Measurements from ENCODE around the gene MRPS22. TPM values are rescaled to one million over a fixed set of nuclear protein-coding genes. Genes with fewer than 3 reads are reported as not detected.
"Not testable (repeated sequence)": the region's sequence is repeated elsewhere in the genome, so short reads cannot be mapped to it uniquely, and the experiment has no call there.

MRPS22 gene
- total RNA-seq, 2 experiments from 2014 or later: 36.2 to 41.8 TPM

DNA sequence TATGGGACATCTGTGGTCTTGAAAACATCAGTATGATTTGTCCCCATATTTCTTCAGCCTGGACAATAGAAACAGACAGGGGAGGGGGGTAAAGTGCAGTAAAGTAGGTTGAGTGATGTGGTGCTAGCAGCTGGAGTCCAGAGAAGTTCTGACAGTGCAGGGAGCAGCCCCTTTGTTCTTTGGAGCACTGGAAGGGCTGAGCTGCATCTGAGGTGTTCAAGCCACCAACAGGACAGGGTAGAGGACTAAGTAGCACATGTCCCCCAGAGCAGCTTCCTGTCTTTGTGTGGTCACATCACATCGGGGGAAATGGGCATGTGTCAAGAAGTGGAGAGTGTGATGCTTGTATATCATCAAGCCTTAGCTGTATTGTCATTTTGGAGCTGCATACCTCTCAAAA lies 12.1 kb downstream of the MRPS22 start:
- no peak for DNase-seq
- Mint-ChIP-seq H3K9me3 (no peaks in the 10 kb centered on the region), H3K27me3 (no peaks in the 10 kb centered on the region), H3K4me3 (no peak overlapping the region), H3K27ac (no peak overlapping the region), H3K36me3 (ENCODE audit: low read depth) (peaks cover 74% of the 10 kb centered on the region), H3K4me1 (peaks cover 19% of the 10 kb centered on the region)
- POLR2A ChIA-PET: no interaction called here
- CTCF ChIA-PET: interaction anchor here (0.6 to 1.2 kb wide), 2 partner anchors 10 to 623 kb away, joined by 3 to 6 read pairs; no protein-coding TSS in a partner anchor

DNA sequence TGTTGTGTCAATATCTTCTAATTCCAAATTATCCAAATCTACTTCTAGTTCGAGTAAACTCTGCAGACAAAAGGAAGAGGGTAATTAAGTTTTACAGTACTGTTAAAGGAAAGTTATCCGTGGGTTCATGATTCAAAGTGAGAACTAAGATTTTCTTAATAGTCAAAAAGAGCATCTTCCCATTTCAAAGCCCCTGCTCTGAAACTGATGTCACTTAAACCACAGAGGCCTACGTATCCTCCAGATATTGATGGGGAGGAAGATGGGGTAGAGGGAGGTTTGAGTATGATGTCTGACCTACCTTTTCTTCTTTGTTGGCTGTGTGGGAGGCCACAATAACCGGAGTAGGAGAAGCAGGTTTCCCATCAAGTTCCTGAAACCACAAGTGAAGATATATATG lies 14.1 kb downstream of the MRPS22 start:
- no peak overlapping the region for H3K27ac Mint-ChIP-seq
- POLR2A ChIA-PET: no interaction called here
- DNase-seq: no peak
- peaks cover 71% of the 10 kb centered on the region for H3K36me3 Mint-ChIP-seq (ENCODE audit: low read depth)
- H3K4me3 Mint-ChIP-seq: no peak overlapping the region
- no peaks in the 10 kb centered on the region for H3K27me3 Mint-ChIP-seq
- CTCF ChIA-PET: no interaction called here
- H3K9me3 Mint-ChIP-seq: no peaks in the 10 kb centered on the region
- peaks cover 19% of the 10 kb centered on the region for H3K4me1 Mint-ChIP-seq

DNA sequence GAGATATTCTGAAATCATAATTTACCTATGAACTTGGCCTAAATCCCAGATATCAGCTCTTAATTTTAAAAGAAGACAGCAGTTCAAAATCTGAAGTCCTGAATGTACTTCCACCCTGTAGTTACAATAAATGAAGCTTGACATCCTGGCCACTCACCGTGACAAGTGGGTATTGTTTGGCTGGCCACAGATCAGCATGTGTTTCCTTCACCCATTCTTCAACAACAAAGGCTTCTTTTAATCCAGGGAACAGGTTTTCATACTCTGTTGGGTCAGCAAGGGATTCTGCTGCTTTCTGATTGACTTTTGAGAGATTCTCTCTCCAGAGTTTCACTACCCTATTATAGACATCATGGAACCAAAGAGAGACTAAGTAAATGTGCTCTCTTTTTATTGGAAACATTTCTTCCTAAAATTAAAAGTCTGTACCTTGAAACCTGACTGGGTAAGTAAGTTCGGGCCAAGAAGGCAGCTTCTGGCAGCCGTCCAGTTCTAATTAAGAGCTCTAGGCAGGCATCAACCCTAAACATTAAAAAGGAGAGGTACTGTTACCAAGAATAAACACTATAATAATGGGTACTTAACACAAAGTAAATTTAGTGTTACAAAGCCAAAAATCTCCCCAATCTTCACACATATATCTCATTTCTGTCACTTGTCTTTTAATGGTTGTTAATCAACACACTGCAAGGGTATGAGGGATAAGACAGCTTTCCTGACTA lies 15.2 kb downstream of the MRPS22 start:
- H3K27me3 Mint-ChIP-seq: no peaks in the 10 kb centered on the region
- H3K36me3 Mint-ChIP-seq (ENCODE audit: low read depth): peaks cover 78% of the 10 kb centered on the region
- no peak overlapping the region for H3K4me3 Mint-ChIP-seq
- ChIA-PET CTCF (interaction anchor here (0.6 to 1.4 kb wide), 2 partner anchors 48 to 49 kb away, joined by 3 read pairs; no protein-coding TSS in a partner anchor), POLR2A (no interaction called here)
- H3K27ac Mint-ChIP-seq: no peak overlapping the region
- peaks cover 19% of the 10 kb centered on the region for H3K4me1 Mint-ChIP-seq
- H3K9me3 Mint-ChIP-seq: no peaks in the 10 kb centered on the region
- DNase-seq: no peak

DNA sequence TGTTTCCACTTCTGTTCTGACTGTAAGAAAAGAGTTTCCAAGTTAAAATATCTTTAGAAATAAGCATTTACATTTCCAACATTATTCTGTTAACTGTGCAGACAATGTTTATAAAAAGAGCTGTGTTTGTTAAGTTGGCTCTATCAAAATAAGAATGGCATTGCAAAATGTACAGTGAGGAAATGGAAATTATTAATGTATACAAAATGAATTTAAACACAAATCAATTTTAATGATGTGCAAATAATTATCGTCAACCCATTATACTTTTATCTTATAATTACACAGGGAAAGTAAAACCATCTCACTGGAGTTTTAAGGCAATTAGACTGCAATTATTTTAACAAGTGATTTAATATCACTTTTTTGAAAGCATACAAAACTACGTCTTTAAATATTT lies 17.5 kb downstream of the MRPS22 start:
- Mint-ChIP-seq H3K27ac (no peak overlapping the region), H3K4me1 (peaks cover 14% of the 10 kb centered on the region), H3K4me3 (no peak overlapping the region), H3K36me3 (ENCODE audit: low read depth) (peaks cover 72% of the 10 kb centered on the region), H3K9me3 (no peaks in the 10 kb centered on the region), H3K27me3 (no peaks in the 10 kb centered on the region)
- no peak for DNase-seq
- ChIA-PET POLR2A (no interaction called here), CTCF (interaction anchor here (1.6 kb wide), 1 partner anchor 22 kb away, joined by 3 read pairs; no protein-coding TSS in a partner anchor)

DNA sequence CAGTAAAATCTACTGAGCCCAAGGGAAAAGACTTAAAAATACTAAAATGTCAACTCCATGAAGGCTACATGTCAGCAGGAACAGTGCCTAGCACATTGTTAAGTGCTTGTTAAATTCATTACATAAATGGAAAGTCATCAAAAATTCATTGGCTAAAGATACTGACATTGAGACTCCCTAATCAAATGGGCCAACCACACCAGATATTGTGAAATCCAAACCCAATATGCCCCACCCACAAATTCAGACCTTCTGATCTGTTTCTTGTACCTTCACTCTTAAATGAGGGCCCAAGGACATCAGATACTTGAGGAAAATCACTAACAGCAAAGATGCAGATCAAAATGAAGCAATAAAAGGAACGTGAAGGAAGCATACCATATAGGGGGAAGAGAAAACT lies 20.7 kb downstream of the MRPS22 start:
- Mint-ChIP-seq H3K4me1 (peaks cover 16% of the 10 kb centered on the region), H3K36me3 (ENCODE audit: low read depth) (peaks cover 69% of the 10 kb centered on the region), H3K27me3 (no peaks in the 10 kb centered on the region), H3K4me3 (no peak overlapping the region), H3K27ac (no peak overlapping the region), H3K9me3 (no peaks in the 10 kb centered on the region)
- ChIA-PET CTCF (no interaction called here), POLR2A (no interaction called here)
- no peak for DNase-seq

DNA sequence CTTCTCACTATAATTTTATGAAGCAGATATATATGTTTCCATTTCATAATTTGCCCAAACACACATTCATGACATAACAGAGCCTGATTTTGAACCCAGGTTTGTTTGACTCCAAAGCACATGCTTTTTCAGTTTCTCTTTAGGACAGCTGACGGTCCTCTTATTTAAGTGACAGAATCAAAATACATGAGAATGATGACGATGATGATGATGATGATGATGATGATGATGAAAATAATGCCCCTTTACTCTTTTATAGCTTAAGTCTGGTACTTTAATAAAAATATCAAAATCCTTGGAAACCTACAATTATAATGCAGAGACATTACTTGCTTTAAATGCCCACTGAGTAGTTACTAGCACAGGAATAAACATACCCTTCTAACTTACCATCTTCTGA lies 30.3 kb downstream of the MRPS22 start:
- Mint-ChIP-seq H3K4me1 (peaks cover 2% of the 10 kb centered on the region), H3K27me3 (no peaks in the 10 kb centered on the region), H3K36me3 (ENCODE audit: low read depth) (peaks cover 56% of the 10 kb centered on the region), H3K27ac (no peak overlapping the region), H3K9me3 (no peaks in the 10 kb centered on the region), H3K4me3 (no peak overlapping the region)
- DNase-seq: no peak
- CTCF ChIA-PET: no interaction called here
- POLR2A ChIA-PET: no interaction called here

DNA sequence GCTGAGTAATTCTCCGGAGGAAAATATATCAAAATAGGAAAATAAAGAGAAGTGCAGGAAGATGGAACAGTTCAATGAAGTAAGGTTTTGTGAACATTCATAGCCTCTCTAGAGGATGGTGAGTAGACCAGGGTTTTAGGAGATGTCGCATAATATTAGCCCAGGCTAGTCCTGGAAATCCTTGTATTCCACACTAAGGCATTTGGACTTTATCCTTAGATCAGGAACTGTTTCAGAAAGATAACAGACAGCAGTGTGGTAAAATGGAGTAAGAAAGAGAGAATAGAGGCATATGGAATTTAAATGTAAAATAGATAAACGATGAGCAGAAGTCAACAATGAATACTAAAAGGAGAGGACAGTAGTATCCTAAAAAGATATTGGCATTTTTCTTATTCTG lies 33.6 kb downstream of the MRPS22 start:
- CTCF ChIA-PET: no interaction called here
- Mint-ChIP-seq H3K9me3 (no peaks in the 10 kb centered on the region), H3K27ac (no peak overlapping the region), H3K27me3 (no peaks in the 10 kb centered on the region), H3K36me3 (ENCODE audit: low read depth) (peaks cover 66% of the 10 kb centered on the region), H3K4me1 (peaks cover 15% of the 10 kb centered on the region), H3K4me3 (no peak overlapping the region)
- POLR2A ChIA-PET: no interaction called here
- DNase-seq: no peak

DNA sequence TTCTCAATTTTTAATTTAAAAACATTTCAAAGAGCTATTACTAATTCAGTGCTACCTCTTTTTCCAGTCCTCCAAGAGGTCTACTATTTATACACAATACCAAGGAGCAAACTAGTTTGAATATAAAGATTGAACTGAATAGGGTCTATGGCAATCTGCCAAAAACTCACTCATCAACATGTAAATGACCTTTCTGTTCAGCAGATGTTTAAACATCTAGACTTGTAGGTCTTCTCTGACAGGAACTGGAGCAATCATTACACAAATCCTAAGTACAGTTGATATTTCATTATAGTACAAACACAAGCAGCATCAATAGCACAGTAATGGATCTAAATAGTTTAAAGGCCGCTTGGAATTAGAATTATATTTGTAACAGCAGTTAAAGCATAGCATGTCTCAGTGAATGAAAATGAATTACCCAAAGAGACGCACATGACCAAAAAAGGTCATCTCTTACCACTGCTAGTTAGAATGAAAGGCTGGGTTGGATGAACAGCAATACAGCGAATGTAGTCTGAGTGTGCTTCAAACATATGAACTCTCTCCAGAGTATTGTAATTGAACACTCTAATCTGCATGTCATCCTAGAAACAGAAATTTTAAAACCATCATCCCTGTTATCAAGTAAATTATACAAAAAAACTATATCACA lies 34.9 kb downstream of the MRPS22 start:
- POLR2A ChIA-PET: no interaction called here
- H3K9me3 Mint-ChIP-seq: no peaks in the 10 kb centered on the region
- H3K4me3 Mint-ChIP-seq: no peak overlapping the region
- peaks cover 59% of the 10 kb centered on the region for H3K36me3 Mint-ChIP-seq (ENCODE audit: low read depth)
- DNase-seq: no peak
- CTCF ChIA-PET: interaction anchor here (1.2 kb wide), 1 partner anchor 11 kb away, joined by 3 read pairs; the partner anchor contains the start of gene COPB2
- H3K27me3 Mint-ChIP-seq: no peaks in the 10 kb centered on the region
- peaks cover 17% of the 10 kb centered on the region for H3K4me1 Mint-ChIP-seq
- no peak overlapping the region for H3K27ac Mint-ChIP-seq

DNA sequence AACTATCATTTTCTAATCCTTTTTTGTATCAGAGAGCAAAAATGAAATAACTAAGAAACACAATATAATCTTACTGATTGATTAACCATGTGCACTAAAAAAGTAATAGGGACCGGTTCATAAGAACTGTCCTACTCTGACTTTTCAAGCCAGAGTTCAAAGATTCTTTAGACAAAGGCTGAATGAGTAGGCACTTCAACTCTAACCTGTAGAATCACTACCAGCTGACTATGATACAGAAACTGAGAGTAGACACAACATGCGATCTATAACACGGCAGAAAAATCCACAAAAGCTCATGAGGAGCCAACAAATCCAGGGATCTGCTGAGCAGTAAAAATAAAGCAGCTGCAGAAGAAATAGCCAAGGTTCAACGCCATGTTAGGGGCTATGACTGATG lies 36.8 kb downstream of the MRPS22 start:
- H3K4me1 Mint-ChIP-seq: peaks cover 20% of the 10 kb centered on the region
- H3K27ac Mint-ChIP-seq: no peak overlapping the region
- no peak for DNase-seq
- no peaks in the 10 kb centered on the region for H3K9me3 Mint-ChIP-seq
- H3K36me3 Mint-ChIP-seq (ENCODE audit: low read depth): peaks cover 50% of the 10 kb centered on the region
- no peak overlapping the region for H3K4me3 Mint-ChIP-seq
- ChIA-PET POLR2A (no interaction called here), CTCF (no interaction called here)
- no peaks in the 10 kb centered on the region for H3K27me3 Mint-ChIP-seq

DNA sequence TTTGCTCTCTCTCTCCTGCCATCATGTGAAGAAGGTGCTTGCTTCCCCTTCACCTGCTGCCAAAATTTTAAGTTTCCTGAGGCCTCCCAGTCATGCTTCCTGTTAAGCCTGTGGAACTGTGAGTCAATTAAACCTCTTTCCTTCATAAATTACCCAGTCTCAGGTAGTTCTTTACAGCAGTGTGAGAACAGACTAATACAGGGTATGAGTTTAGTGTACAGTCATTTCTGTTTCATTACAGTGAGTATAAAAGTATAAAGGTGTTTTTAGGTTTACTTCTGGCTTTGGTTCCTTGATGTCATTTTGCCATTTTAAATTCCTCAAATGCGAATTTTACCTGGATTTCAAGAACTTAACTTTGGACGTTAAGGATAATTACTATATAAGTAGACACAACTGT lies 38.5 kb downstream of the MRPS22 start:
- H3K27ac Mint-ChIP-seq, H3K27me3 Mint-ChIP-seq, CTCF ChIA-PET, H3K9me3 Mint-ChIP-seq, POLR2A ChIA-PET, DNase-seq, H3K4me3 Mint-ChIP-seq: not testable (repeated sequence)
- Mint-ChIP-seq H3K36me3 (ENCODE audit: low read depth) (peaks cover 45% of the 10 kb centered on the region), H3K4me1 (peaks cover 32% of the 10 kb centered on the region)

DNA sequence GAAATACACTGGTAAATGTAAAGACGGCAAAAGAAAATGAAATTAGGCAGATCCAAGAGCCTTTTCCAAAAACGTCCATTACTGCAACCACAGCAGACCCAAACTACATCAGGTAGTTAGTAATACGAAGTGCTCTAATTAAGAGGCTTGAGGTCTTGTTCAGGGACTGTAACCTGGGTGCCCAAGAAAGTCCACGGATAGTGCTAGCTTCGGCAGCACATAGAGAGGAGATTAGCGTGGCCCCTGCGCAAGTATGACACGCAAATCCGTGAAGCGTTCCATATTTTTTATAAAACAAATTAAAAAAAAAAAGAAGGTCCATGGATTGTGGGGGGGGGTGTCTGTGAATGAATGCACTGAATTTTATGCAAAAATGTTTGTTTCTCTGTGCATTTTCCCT lies 44.3 kb downstream of the MRPS22 start:
- Mint-ChIP-seq H3K4me3 (peak overlapping the region; percentile 93), H3K9me3 (no peaks in the 10 kb centered on the region), H3K27ac (peak overlapping the region; percentile 9), H3K4me1 (peaks cover 41% of the 10 kb centered on the region), H3K36me3 (ENCODE audit: low read depth) (peaks cover 7% of the 10 kb centered on the region), H3K27me3 (no peaks in the 10 kb centered on the region)
- DNase-seq: no peak
- ChIA-PET CTCF (no interaction called here), POLR2A (no interaction called here)

DNA sequence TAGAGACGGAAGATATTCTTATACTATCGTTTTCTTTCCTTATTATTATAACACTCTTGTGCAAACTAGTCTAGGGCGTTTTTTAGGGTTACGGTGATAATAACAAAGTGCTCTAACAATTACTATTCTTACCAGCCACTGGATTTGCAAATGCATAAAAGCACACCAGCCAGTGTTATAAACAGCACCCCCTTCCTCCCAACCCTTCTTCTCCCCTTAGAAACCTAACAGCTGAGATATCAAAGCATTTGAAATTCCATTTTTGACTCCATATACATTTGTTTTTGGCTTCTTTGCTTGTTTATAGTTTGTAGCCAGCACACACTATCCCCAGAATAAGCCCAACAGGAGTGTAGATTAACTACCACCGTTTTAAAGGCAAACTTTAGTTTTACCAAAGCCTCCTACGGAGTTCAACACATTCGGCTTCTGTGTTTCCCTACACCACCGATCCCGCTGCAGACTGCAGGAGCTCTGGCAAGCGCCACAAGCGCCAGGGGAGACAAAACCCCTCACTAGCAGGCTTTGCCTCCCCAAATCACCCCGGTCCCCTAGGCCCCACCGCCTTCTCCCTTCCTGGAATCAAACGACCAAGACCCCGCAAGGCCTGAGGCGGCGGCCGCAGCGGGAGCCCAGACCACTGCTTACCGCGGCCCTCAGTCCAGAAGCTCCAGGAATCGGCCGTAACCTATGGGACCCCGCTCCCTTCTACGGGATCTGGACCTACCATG lies 45.2 kb downstream of the MRPS22 start:
- ChIA-PET CTCF (interaction anchor here (0.7 kb wide), 1 partner anchor 10 kb away, joined by 3 read pairs; no protein-coding TSS in a partner anchor), POLR2A (no interaction called here)
- peak overlapping the region; percentile 93 for H3K4me3 Mint-ChIP-seq
- H3K27ac Mint-ChIP-seq: peak overlapping the region; percentile 91
- H3K4me1 Mint-ChIP-seq: peaks cover 42% of the 10 kb centered on the region
- peaks cover 6% of the 10 kb centered on the region for H3K36me3 Mint-ChIP-seq (ENCODE audit: low read depth)
- no peaks in the 10 kb centered on the region for H3K9me3 Mint-ChIP-seq
- peak; percentile 38 for DNase-seq
- no peaks in the 10 kb centered on the region for H3K27me3 Mint-ChIP-seq

Data from activated CD4-positive, alpha-beta T cell treated with anti-CD3 and anti-CD28 coated beads, Interleukin-2, amount 10 ng/mL, durations not matched to agents 7 days and 5 days (primary cell).